Neural progenitor cell (in vitro differentiated cells): ENCODE data around the gene MYBPH. TPM values are rescaled to one million over a fixed set of nuclear protein-coding genes. Genes with fewer than 3 reads are reported as not detected.

ENCODE experiments used
- DNase-seq: peaks from one replicate; pipeline ENCODE4 v3.0.0-alpha.2; 2016; ENCODE audit warnings: low spot score
- H2AFZ ChIP-seq: fragments of 200-600 bp; sonication (generic); replicated peaks from 2 replicates; pipeline ENCODE4 v1.6.1; 2016; ENCODE audit warnings: antibody characterized with exemption
- H3F3A ChIP-seq: fragments of 200-600 bp; sonication (generic); 2 replicates; pipeline ENCODE4 v1.6.1; 2016; ENCODE audit warnings: antibody characterized with exemption, low read depth
- H3K27ac ChIP-seq: fragments of 200-600 bp; sonication (generic); 2 replicates; pipeline ENCODE4 v1.5.1; 2016; ENCODE audit warnings: mild to moderate bottlenecking
- H3K27me3 ChIP-seq: fragments of 200-600 bp; sonication (generic); 2 replicates; pipeline ENCODE4 v1.6.1; 2016; ENCODE audit warnings: mild to moderate bottlenecking, moderate library complexity
- H3K36me3 ChIP-seq: fragments of 200-600 bp; sonication (generic); 2 replicates; pipeline ENCODE4 v1.5.1; 2016
- H3K4me1 ChIP-seq: fragments of 200-600 bp; sonication (generic); 2 replicates; pipeline ENCODE4 v1.6.1; 2016; ENCODE audit warnings: mixed run types
- H3K4me2 ChIP-seq: fragments of 200-600 bp; sonication (generic); 2 replicates; pipeline ENCODE4 v1.6.1; 2016
- H3K4me3 ChIP-seq: fragments of 200-600 bp; sonication (generic); 2 replicates; pipeline ENCODE4 v1.5.1; 2016
- H3K79me2 ChIP-seq: fragments of 200-600 bp; sonication (generic); 2 replicates; pipeline ENCODE4 v1.6.1; 2016; ENCODE audit warnings: low read depth
- H3K9ac ChIP-seq: fragments of 200-600 bp; sonication (generic); 2 replicates; pipeline ENCODE4 v1.6.1; 2016
- H3K9me3 ChIP-seq: fragments of 200-600 bp; sonication (generic); 2 replicates; pipeline ENCODE4 v1.5.1; 2016; ENCODE audit warnings: low read depth
- H4K20me1 ChIP-seq: fragments of 200-600 bp; sonication (generic); 2 replicates; pipeline ENCODE4 v1.6.1; 2016; ENCODE audit warnings: low read depth
- H3K27ac Mint-ChIP-seq: 3 replicates; pipeline ENCODE4 v1.8.0; 2021; ENCODE audit warnings: mixed read lengths
- H3K27me3 Mint-ChIP-seq: 2 replicates; pipeline ENCODE4 v1.8.0; 2022; ENCODE audit warnings: low read depth, mild to moderate bottlenecking, inconsistent platforms, moderate library complexity, mixed read lengths; ENCODE audit not compliant: insufficient read depth
- H3K36me3 Mint-ChIP-seq: 3 replicates; pipeline ENCODE4 v1.8.0; 2021; ENCODE audit warnings: mixed read lengths
- H3K4me1 Mint-ChIP-seq: 3 replicates; pipeline ENCODE4 v1.8.0; 2021; ENCODE audit warnings: mixed read lengths
- H3K4me3 Mint-ChIP-seq: 3 replicates; pipeline ENCODE4 v1.8.0; 2021; ENCODE audit warnings: mild to moderate bottlenecking, moderate library complexity, mixed read lengths
- H3K9me3 Mint-ChIP-seq: 3 replicates; pipeline ENCODE4 v1.8.0; 2020; ENCODE audit warnings: mixed read lengths
- CTCF ChIP-seq: fragments of 200-600 bp; sonication (generic); IDR thresholded peaks from 2 replicates; pipeline ENCODE4 v1.5.1; 2017; ENCODE audit warnings: antibody characterized with exemption, mild to moderate bottlenecking
- EZH2 ChIP-seq: fragments of 200-600 bp; sonication (generic); IDR thresholded peaks from 2 replicates; pipeline ENCODE4 v1.6.1; 2017; ENCODE audit warnings: antibody characterized with exemption, mild to moderate bottlenecking, moderate library complexity
- EZH2phosphoT487 ChIP-seq: fragments of 200-600 bp; sonication (generic); IDR thresholded peaks from 2 replicates; pipeline ENCODE4 v1.6.1; 2017; ENCODE audit warnings: antibody characterized with exemption
- total RNA-seq: library from RNA; depleted of rRNA; stranded (reverse); fragments of >200 nt; gene quantifications from 2 replicates; pipeline ENCODE4 v1.2.3, GENCODE V29; 2015; ENCODE audit warnings: low replicate concordance

Gene MYBPH
- total RNA-seq, 1 donor from 2014 or later: not detected

GRCh38 chr1:203153051-203153988 lies 22.3 kb downstream of the MYBPH start:
- no peaks in the 10 kb centered on the region for H3K9me3 ChIP-seq
- H3K4me2 ChIP-seq: peak overlapping the region; percentile 66
- H3K4me1 Mint-ChIP-seq: peaks cover 54% of the 10 kb centered on the region
- no peak overlapping the region for H2AFZ ChIP-seq
- TF ChIP-seq CTCF: no peak
- TF ChIP-seq EZH2phosphoT487: no peak
- TF ChIP-seq EZH2: no peak
- H3K36me3 Mint-ChIP-seq: peaks cover 12% of the 10 kb centered on the region
- peaks cover 29% of the 10 kb centered on the region for H3F3A ChIP-seq
- H3K27ac Mint-ChIP-seq: peak overlapping the region; percentile 80
- H3K9me3 Mint-ChIP-seq: peaks cover 7% of the 10 kb centered on the region
- H4K20me1 ChIP-seq: no peaks in the 10 kb centered on the region
- H3K36me3 ChIP-seq: no peaks in the 10 kb centered on the region
- H3K27ac ChIP-seq: no peak overlapping the region
- H3K79me2 ChIP-seq: no peaks in the 10 kb centered on the region
- no peaks in the 10 kb centered on the region for H3K27me3 ChIP-seq
- H3K4me3 Mint-ChIP-seq: peak overlapping the region; percentile 55
- peak; percentile 47 for DNase-seq
- H3K4me3 ChIP-seq: no peak overlapping the region
- no peak overlapping the region for H3K9ac ChIP-seq
- peaks cover 60% of the 10 kb centered on the region for H3K4me1 ChIP-seq
- peaks cover 6% of the 10 kb centered on the region for H3K27me3 Mint-ChIP-seq

GRCh38 chr1:203152158-203153034 lies 23.2 kb downstream of the MYBPH start:
- peaks cover 6% of the 10 kb centered on the region for H3K27me3 Mint-ChIP-seq
- no peaks in the 10 kb centered on the region for H4K20me1 ChIP-seq
- peak overlapping the region; percentile 55 for H3K4me3 Mint-ChIP-seq
- TF ChIP-seq CTCF (no peak), EZH2 (no peak), EZH2phosphoT487 (no peak)
- H3K4me2 ChIP-seq: peak overlapping the region; percentile 66
- peaks cover 5% of the 10 kb centered on the region for H3K36me3 Mint-ChIP-seq
- H3K4me3 ChIP-seq: no peak overlapping the region
- H3K27me3 ChIP-seq: no peaks in the 10 kb centered on the region
- H3K36me3 ChIP-seq: no peaks in the 10 kb centered on the region
- H2AFZ ChIP-seq: no peak overlapping the region
- DNase-seq: peak; percentile 60
- H3K27ac Mint-ChIP-seq: peak overlapping the region; percentile 88
- no peak overlapping the region for H3K9ac ChIP-seq
- peaks cover 29% of the 10 kb centered on the region for H3F3A ChIP-seq
- H3K9me3 ChIP-seq: no peaks in the 10 kb centered on the region
- H3K27ac ChIP-seq: no peak overlapping the region
- H3K4me1 Mint-ChIP-seq: peaks cover 61% of the 10 kb centered on the region
- H3K4me1 ChIP-seq: peaks cover 63% of the 10 kb centered on the region
- H3K9me3 Mint-ChIP-seq: no peaks in the 10 kb centered on the region
- H3K79me2 ChIP-seq: no peaks in the 10 kb centered on the region

- Mint-ChIP-seq H3K4me1 (peaks cover 67% of the 10 kb centered on the region), H3K4me3 (peak overlapping the region; percentile 55), H3K36me3 (peaks cover 4% of the 10 kb centered on the region), H3K9me3 (no peaks in the 10 kb centered on the region), H3K27ac (peak overlapping the region; percentile 88), H3K27me3 (peaks cover 6% of the 10 kb centered on the region)
- Histone ChIP-seq H3K27me3 (no peaks in the 10 kb centered on the region), H3K36me3 (no peaks in the 10 kb centered on the region), H3F3A (peaks cover 29% of the 10 kb centered on the region), H3K4me1 (peaks cover 66% of the 10 kb centered on the region), H2AFZ (no peak overlapping the region), H3K4me2 (peak overlapping the region; percentile 66), H3K79me2 (no peaks in the 10 kb centered on the region), H3K9ac (no peak overlapping the region), H3K9me3 (no peaks in the 10 kb centered on the region), H3K27ac (no peak overlapping the region), H3K4me3 (no peak overlapping the region), H4K20me1 (no peaks in the 10 kb centered on the region)
- no peak for DNase-seq
- TF ChIP-seq EZH2phosphoT487 (no peak), CTCF (no peak), EZH2 (no peak)
These were observed 24.1 kb downstream of the MYBPH start for GRCh38 chr1:203151362-203152157.
